HCT116 (cell line): Measurements from ENCODE around the gene DHRS7B.

ENCODE experiments used
- CEBPB ChIP-seq: IDR thresholded peaks from 2 replicates; pipeline ENCODE4 v1.6.1; 2012; ENCODE audit warnings: low read depth
- EGR1 ChIP-seq: IDR thresholded peaks from 2 replicates; pipeline ENCODE4 v1.6.1; 2012; ENCODE audit warnings: low read depth
- EZH2 ChIP-seq: fragments of 200-600 bp; sonication (generic); IDR thresholded peaks from 2 replicates; pipeline ENCODE4 v1.6.1; 2017; ENCODE audit warnings: antibody characterized with exemption, mixed run types
- POLR2A ChIP-seq: IDR thresholded peaks from 2 replicates; pipeline ENCODE4 v1.7.0; 2011; ENCODE audit warnings: borderline replicate concordance; ENCODE audit not compliant: insufficient read depth, insufficient read length; ENCODE audit errors: extremely low read depth
- POLR2AphosphoS5 ChIP-seq: IDR thresholded peaks from 2 replicates; pipeline ENCODE4 v1.6.1; 2011; ENCODE audit warnings: mild to moderate bottlenecking, low read depth, low read length, moderate library complexity
- RAD21 ChIP-seq: IDR thresholded peaks from 2 replicates; pipeline ENCODE4 v1.6.1; 2012; ENCODE audit warnings: low read depth, mild to moderate bottlenecking
- TCF7L2 ChIP-seq: IDR thresholded peaks from 2 replicates; pipeline ENCODE4 v1.7.0; 2011; ENCODE audit warnings: borderline replicate concordance, inconsistent platforms; ENCODE audit not compliant: insufficient read depth, insufficient read length; ENCODE audit errors: extremely low read depth
- YY1 ChIP-seq: IDR thresholded peaks from 2 replicates; pipeline ENCODE4 v1.6.1; 2011; ENCODE audit warnings: low read length, low read depth, moderate library complexity, mild to moderate bottlenecking; ENCODE audit not compliant: insufficient replicate concordance; ENCODE audit errors: extremely low read depth
- TF ChIP-seq, protein P1 (sequence below), 3 experiments: fragments of 200-600 bp in 1 of 3; sonication (generic) in 1 of 3; IDR thresholded peaks in 2 of 3; conservative IDR thresholded peaks in 1 of 3; 2 replicates each; pipeline ENCODE4 v1.5.1; 2012 to 2017; ENCODE audit warnings: low read depth in 2 of 3, low read length in 2 of 3, antibody characterized with exemption in 1 of 3, borderline replicate concordance in 1 of 3, control low read depth in 1 of 3, mild to moderate bottlenecking in 1 of 3, mixed read lengths in 1 of 3, mixed run types in 1 of 3, moderate library complexity in 1 of 3; ENCODE audit not compliant: insufficient read depth in 1 of 3
- TF ChIP-seq, protein P2 (sequence below): IDR thresholded peaks from 2 replicates; pipeline ENCODE4 v1.6.1; 2012
- TF ChIP-seq, protein P3 (sequence below): IDR thresholded peaks from 2 replicates; pipeline ENCODE4 v1.6.1; 2011; ENCODE audit warnings: mild to moderate bottlenecking, low read length, moderate library complexity; ENCODE audit not compliant: insufficient replicate concordance; ENCODE audit errors: extremely low read depth
- TF ChIP-seq, protein P4 (sequence below): IDR thresholded peaks from 2 replicates; pipeline ENCODE4 v1.6.1; 2012; ENCODE audit warnings: low read depth
- TF ChIP-seq, protein P5 (sequence below): IDR thresholded peaks from 2 replicates; pipeline ENCODE4 v1.6.1; 2012

DNA sequence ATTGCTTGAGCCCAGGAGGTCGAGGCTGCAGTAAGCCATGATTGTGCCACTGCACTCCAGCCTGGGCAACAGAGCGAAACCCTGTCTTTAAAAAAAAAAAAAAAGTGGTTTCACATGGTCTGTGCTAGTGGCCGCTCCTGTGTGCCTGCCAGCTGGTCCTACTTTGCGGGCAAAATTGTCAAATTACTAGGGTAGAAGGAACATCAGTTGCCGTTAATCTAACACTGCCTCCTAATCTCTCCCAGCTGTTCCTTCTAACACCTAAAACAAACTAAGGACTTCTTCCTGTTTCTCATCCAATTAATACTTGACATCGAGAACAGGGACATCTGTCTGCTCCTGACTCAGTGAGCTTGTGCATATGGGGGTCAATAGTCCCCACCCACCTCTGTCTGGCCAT is 63.3 kb downstream of the DHRS7B start:
- TF ChIP-seq YY1 (no peak), POLR2A (no peak), EGR1 (no peak), POLR2AphosphoS5 (no peak), TCF7L2 (no peak), RAD21 (no peak), CEBPB (no peak), EZH2 (no peak)
- TF ChIP-seq, protein P1, sequence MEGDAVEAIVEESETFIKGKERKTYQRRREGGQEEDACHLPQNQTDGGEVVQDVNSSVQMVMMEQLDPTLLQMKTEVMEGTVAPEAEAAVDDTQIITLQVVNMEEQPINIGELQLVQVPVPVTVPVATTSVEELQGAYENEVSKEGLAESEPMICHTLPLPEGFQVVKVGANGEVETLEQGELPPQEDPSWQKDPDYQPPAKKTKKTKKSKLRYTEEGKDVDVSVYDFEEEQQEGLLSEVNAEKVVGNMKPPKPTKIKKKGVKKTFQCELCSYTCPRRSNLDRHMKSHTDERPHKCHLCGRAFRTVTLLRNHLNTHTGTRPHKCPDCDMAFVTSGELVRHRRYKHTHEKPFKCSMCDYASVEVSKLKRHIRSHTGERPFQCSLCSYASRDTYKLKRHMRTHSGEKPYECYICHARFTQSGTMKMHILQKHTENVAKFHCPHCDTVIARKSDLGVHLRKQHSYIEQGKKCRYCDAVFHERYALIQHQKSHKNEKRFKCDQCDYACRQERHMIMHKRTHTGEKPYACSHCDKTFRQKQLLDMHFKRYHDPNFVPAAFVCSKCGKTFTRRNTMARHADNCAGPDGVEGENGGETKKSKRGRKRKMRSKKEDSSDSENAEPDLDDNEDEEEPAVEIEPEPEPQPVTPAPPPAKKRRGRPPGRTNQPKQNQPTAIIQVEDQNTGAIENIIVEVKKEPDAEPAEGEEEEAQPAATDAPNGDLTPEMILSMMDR (IDR thresholded peaks at IDR 0.05 in 2 of 3, conservative IDR thresholded peaks at IDR 0.05 in 1 of 3; ENCODE audit: borderline replicate concordance in 1 of 3, insufficient read depth in 1 of 3, low read depth in 2 of 3, low read length in 2 of 3), result no peak
- TF ChIP-seq, protein P2, sequence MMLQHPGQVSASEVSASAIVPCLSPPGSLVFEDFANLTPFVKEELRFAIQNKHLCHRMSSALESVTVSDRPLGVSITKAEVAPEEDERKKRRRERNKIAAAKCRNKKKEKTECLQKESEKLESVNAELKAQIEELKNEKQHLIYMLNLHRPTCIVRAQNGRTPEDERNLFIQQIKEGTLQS, result no peak
- TF ChIP-seq, protein P3, sequence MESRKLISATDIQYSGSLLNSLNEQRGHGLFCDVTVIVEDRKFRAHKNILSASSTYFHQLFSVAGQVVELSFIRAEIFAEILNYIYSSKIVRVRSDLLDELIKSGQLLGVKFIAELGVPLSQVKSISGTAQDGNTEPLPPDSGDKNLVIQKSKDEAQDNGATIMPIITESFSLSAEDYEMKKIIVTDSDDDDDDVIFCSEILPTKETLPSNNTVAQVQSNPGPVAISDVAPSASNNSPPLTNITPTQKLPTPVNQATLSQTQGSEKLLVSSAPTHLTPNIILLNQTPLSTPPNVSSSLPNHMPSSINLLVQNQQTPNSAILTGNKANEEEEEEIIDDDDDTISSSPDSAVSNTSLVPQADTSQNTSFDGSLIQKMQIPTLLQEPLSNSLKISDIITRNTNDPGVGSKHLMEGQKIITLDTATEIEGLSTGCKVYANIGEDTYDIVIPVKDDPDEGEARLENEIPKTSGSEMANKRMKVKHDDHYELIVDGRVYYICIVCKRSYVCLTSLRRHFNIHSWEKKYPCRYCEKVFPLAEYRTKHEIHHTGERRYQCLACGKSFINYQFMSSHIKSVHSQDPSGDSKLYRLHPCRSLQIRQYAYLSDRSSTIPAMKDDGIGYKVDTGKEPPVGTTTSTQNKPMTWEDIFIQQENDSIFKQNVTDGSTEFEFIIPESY, result no peak
- TF ChIP-seq, protein P4, sequence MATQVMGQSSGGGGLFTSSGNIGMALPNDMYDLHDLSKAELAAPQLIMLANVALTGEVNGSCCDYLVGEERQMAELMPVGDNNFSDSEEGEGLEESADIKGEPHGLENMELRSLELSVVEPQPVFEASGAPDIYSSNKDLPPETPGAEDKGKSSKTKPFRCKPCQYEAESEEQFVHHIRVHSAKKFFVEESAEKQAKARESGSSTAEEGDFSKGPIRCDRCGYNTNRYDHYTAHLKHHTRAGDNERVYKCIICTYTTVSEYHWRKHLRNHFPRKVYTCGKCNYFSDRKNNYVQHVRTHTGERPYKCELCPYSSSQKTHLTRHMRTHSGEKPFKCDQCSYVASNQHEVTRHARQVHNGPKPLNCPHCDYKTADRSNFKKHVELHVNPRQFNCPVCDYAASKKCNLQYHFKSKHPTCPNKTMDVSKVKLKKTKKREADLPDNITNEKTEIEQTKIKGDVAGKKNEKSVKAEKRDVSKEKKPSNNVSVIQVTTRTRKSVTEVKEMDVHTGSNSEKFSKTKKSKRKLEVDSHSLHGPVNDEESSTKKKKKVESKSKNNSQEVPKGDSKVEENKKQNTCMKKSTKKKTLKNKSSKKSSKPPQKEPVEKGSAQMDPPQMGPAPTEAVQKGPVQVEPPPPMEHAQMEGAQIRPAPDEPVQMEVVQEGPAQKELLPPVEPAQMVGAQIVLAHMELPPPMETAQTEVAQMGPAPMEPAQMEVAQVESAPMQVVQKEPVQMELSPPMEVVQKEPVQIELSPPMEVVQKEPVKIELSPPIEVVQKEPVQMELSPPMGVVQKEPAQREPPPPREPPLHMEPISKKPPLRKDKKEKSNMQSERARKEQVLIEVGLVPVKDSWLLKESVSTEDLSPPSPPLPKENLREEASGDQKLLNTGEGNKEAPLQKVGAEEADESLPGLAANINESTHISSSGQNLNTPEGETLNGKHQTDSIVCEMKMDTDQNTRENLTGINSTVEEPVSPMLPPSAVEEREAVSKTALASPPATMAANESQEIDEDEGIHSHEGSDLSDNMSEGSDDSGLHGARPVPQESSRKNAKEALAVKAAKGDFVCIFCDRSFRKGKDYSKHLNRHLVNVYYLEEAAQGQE, result no peak
- TF ChIP-seq, protein P5, sequence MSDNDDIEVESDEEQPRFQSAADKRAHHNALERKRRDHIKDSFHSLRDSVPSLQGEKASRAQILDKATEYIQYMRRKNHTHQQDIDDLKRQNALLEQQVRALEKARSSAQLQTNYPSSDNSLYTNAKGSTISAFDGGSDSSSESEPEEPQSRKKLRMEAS, result no peak
